ENCODE measurements around the gene TBC1D22A. TPM values are rescaled to one million over a fixed set of nuclear protein-coding genes. Genes with fewer than 3 reads are reported as not detected.

TBC1D22A gene
- total and polyA plus RNA-seq, 9 donors = 12.5 to 25.6 (median 18.5) TPM

DNA sequence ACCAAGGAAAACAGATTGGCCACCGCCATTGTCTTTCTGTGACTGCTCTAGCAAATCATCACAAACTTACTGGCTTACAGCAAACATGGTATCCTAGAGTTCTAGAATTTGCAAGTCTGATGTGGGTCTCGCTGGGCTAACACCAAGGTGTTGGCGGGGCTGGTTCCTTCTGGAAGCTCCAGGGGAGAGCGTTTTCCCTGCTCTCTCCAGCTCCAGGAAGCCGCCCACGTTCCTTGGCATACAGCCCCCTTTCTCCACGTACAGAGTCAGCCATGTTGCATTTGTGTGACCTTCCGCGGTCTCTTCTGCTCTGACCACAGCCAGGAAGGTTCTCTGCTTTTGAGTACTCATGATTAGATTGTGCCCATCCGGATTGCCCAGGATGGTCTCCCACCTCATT is 27.5 kb downstream of the TBC1D22A start:
- Histone ChIP-seq H3K27ac (no peak overlapping the region), H3K4me3 (no peak overlapping the region), H3K27me3 (no peaks in the 10 kb centered on the region), H3K4me1 (ENCODE audit: insufficient read depth) (peaks cover 2% of the 10 kb centered on the region), H3K36me3 (no peaks in the 10 kb centered on the region), H3K9me3 (no peaks in the 10 kb centered on the region)
- intact Hi-C loops (cut with DNase I) = loop anchor here in 1 of 4 donors (10.0 kb wide), 1 partner anchor 1705 kb away; no protein-coding TSS in a partner anchor
- WGBS, 3 donors = 77 to 87% (median 78%) methylated on average over 10 of the region's 10 CpGs
- DNase-seq = no peak
- TF ChIP-seq EP300 (IDR thresholded peaks at IDR 0.05) (no peak), POLR2A (IDR thresholded peaks at IDR 0.05) (no peak)
- TF ChIP-seq, protein P1, sequence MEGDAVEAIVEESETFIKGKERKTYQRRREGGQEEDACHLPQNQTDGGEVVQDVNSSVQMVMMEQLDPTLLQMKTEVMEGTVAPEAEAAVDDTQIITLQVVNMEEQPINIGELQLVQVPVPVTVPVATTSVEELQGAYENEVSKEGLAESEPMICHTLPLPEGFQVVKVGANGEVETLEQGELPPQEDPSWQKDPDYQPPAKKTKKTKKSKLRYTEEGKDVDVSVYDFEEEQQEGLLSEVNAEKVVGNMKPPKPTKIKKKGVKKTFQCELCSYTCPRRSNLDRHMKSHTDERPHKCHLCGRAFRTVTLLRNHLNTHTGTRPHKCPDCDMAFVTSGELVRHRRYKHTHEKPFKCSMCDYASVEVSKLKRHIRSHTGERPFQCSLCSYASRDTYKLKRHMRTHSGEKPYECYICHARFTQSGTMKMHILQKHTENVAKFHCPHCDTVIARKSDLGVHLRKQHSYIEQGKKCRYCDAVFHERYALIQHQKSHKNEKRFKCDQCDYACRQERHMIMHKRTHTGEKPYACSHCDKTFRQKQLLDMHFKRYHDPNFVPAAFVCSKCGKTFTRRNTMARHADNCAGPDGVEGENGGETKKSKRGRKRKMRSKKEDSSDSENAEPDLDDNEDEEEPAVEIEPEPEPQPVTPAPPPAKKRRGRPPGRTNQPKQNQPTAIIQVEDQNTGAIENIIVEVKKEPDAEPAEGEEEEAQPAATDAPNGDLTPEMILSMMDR (IDR thresholded peaks at IDR 0.05) = no peak

DNA sequence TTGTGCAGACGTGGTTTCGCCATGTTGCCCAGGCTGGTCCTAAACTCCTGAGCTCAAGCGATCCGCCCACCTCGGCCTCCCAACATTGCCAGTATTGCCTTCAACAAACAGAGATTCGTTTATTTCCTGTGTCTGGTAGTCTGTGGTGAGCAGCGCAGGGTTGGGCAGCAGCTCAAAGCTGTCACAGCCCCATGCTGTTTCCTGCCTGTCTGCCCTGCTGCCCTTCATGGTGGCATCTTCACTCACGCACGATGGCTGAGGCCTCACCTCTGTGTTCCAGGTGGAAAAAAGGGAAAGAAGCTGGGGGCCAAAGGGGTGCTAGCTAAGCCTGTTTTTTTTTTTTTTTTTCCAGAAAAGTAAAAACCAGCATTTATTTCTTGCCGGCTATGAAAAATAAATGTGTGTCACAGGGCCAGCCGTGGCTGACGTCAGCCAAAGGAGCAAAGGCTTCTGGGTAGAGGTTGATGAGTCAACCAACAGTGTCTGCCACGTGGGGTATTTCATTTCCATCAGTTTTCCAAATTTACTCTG is 28.8 kb downstream of the TBC1D22A start:
- intact Hi-C loops (cut with DNase I) = loop anchor here in 1 of 4 donors (10.0 kb wide), 1 partner anchor 1704 kb away; no protein-coding TSS in a partner anchor
- 58 to 65% (median 63%) methylated on average over 13 of the region's 13 CpGs for WGBS, 3 donors
- Histone ChIP-seq H3K4me3 (no peak overlapping the region), H3K27me3 (no peaks in the 10 kb centered on the region), H3K9me3 (no peaks in the 10 kb centered on the region), H3K36me3 (no peaks in the 10 kb centered on the region), H3K27ac (no peak overlapping the region), H3K4me1 (ENCODE audit: insufficient read depth) (peaks cover 2% of the 10 kb centered on the region)
- peak in 2 of 5 donors; percentile 43 to 70 for DNase-seq
- TF ChIP-seq EP300 (IDR thresholded peaks at IDR 0.05) (no peak), POLR2A (IDR thresholded peaks at IDR 0.05) (no peak)
- TF ChIP-seq, protein P1 (IDR thresholded peaks at IDR 0.05) = no peak

DNA sequence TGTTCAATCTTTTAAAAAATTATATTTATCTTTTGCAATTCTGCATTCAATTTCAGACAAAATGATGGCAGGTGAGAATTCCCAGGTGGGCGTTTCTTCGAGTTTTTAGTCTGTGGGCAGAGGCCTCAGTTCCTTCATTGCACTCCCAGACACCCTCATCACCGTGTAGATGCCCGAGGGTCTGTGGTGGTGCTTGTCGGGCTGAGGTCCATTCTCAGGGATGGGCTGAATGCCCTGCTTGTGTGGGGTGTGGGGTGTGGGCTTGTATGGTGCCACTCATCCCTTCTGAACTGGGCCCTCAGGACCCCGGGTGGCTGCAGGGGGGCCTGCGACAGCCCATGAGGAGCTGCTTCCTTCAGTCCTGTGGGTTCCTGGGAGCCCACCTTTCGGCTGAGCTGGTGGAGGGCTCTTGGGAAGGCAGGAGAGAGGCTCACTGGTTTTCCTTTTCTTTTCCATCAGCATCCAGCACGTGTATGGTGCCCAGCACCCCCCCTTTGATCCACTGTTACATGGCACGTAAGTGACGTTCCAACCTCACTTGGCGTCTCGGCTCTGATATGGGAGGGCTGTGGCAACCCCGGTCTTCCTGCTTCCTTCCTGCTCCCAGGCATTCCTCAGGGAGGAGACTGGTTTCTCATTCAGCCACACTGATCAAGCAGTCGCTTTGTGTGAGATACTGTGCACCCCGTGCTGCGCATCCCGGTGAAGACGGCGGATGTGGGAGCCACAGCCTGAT is 29.8 kb downstream of the TBC1D22A start:
- TF ChIP-seq EP300 (IDR thresholded peaks at IDR 0.05) (no peak), POLR2A (IDR thresholded peaks at IDR 0.05) (no peak)
- TF ChIP-seq, protein P1 (IDR thresholded peaks at IDR 0.05) = no peak
- Histone ChIP-seq H3K36me3 (no peaks in the 10 kb centered on the region), H3K4me1 (ENCODE audit: insufficient read depth) (peaks cover 2% of the 10 kb centered on the region), H3K27me3 (no peaks in the 10 kb centered on the region), H3K27ac (no peak overlapping the region), H3K4me3 (no peak overlapping the region), H3K9me3 (no peaks in the 10 kb centered on the region)
- WGBS, 3 donors = 90 to 95% (median 94%) methylated on average over 20 of the region's 20 CpGs
- DNase-seq = no peak
- intact Hi-C loops (cut with DNase I) = loop anchor here in 1 of 4 donors (10.0 kb wide), 1 partner anchor 1703 kb away; no protein-coding TSS in a partner anchor

DNA sequence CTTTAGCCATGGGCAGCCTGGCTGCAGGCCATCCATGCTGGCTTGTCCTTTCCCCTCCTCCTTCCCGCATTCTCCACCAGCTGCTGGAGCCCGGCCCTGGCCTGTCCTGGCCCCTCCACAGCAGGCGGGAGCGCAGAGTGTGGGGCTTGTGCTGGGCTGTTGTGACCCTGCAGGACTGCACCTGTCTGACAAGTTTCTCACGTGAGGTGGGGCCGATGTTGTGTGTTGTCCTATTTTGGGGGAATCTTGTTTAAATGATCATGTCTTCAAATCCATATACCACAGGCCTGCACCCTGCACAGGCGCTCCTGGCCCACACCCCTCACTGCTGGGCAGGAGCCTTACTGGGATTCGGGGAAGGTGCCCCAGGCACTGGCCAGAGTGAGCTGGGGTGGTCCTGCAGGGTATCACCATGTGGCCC is 30.4 kb downstream of the TBC1D22A start:
- Histone ChIP-seq H3K4me3 (no peak overlapping the region), H3K36me3 (no peaks in the 10 kb centered on the region), H3K9me3 (no peaks in the 10 kb centered on the region), H3K4me1 (ENCODE audit: insufficient read depth) (peaks cover 2% of the 10 kb centered on the region), H3K27me3 (no peaks in the 10 kb centered on the region), H3K27ac (no peak overlapping the region)
- no peak for TF ChIP-seq POLR2A (IDR thresholded peaks at IDR 0.05)
- no peak for TF ChIP-seq EP300 (IDR thresholded peaks at IDR 0.05)
- TF ChIP-seq, protein P1 (IDR thresholded peaks at IDR 0.05) = no peak
- intact Hi-C loops (cut with DNase I) = loop anchor here in 1 of 4 donors (10.0 kb wide), 1 partner anchor 1702 kb away; no protein-coding TSS in a partner anchor
- 81 to 88% (median 88%) methylated on average over 8 of the region's 8 CpGs for WGBS, 3 donors
- no peak for DNase-seq

Measured in ovary (tissue), 9 donors.